Activated CD4-positive, alpha-beta T cell treated with anti-CD3 and anti-CD28 coated beads, Interleukin-2, Interleukin-6, amounts not matched to agents 100 ng/mL and 50 ng/mL, durations not matched to agents 16 hours and 8 hours (primary cell): ENCODE data around the gene SVOPL.

ENCODE experiments used
- DNase-seq: peaks from one replicate; pipeline ENCODE4 v3.0.0-alpha.2; 2020

The SVOPL gene

DNA sequence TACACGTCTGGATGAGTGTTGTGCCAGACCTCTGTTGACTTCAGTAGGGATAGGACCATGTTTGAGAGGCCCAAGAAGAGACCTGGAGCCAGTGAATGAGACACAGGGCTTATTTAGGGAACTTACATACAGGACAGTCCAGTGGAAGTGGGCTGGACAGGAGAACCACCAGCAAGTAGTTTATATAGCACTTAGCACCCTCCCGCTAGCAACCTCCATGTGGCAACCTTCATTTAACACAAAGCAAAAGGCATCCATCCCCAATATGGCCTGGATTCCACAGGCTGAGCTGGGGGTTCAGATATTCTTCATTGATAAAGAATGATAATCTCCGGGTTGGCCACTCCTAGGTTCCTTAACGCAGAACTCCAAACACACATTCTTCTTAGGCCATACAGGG is 147.4 kb downstream of the SVOPL start:
- DNase-seq = no peak

GRCh38 chr7:138551102-138551501 is 150.1 kb downstream of the SVOPL start:
- DNase-seq = no peak

DNA sequence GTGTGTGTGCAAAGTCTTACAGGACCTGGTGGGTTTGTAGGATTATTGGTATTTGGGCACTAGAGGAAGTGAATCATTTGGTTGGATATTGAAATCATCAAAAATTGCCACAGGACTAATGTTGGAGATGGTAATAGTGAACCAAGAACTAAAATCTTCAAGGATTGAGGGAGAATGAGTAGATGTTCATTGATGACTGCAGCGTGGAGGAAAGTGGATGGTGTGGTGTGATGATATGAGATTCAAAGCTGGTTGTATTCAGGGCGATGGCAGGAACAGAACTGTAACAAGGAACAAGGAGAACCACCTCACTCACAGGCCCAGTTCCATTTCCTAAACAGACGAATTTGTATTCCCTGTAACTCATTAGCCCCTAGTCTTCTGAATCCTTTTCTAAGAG is 150.8 kb downstream of the SVOPL start:
- no peak for DNase-seq

GRCh38 chr7:138549082-138549481 is 152.1 kb downstream of the SVOPL start:
- no peak for DNase-seq

GRCh38 chr7:138546829-138547228 is 154.3 kb downstream of the SVOPL start:
- DNase-seq = no peak

GRCh38 chr7:138546064-138546619 is 155.0 kb downstream of the SVOPL start:
- no peak for DNase-seq

DNA sequence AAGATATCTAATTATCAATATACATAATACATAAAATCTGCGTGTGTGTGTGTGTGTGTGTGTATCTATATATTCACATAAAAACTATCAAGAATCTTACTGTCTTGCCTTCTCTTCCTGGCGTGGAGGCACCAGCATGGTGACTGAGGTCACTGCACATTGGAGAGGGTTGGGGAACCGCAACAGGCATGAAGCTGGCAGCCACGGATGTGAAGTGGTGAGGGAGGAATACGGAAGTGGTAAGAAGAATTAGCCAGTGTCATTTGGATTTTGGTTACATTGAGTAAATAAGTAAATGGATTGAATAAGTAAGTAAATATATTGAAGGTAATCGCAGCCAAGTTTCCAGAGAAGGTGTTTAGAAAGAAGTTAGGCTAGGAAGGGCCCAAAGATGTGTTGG is 156.0 kb downstream of the SVOPL start:
- no peak for DNase-seq
